AG09319 (cell line): ENCODE data around the gene CPXCR1.
"Not testable (repeated sequence)": the region's sequence is repeated elsewhere in the genome, so short reads cannot be mapped to it uniquely, and the experiment has no call there.

ENCODE experiments used
- DNase-seq: peaks from one replicate; pipeline ENCODE4 v3.0.0-alpha.2; 2010; ENCODE audit warnings: low read depth; ENCODE audit errors: extremely low read depth
- TF ChIP-seq, protein P1 (sequence below): IDR thresholded peaks from 2 replicates; pipeline ENCODE4 v1.5.1; 2011; ENCODE audit warnings: low read depth, mild to moderate bottlenecking, inconsistent platforms, low read length, moderate library complexity

Gene CPXCR1

DNA sequence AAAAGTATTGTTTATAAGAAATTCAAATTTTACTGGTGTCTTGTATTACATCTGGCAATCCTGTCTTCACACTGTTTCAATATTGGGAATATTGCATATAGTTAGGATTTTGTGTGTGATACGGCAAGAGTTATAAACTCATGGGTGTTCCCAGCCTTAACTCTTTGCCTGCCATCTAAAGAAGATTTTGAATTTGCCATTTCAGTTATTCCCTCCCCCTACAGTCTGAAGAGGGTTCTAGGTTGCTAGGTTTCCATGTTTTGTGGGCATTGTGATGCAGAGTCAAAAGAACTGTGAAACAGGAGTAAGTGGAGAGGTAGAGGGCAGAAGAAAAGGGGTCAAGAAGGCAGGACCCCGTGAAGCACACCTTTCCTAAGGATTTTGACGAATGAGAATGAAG lies at the start of gene CPXCR1:
CPXCR1 (plus strand) TSS at position 301 of the 400 bp plus-strand sequence. CDS start 6,190 bp downstream, outside the sequence.
- no peak for DNase-seq
- TF ChIP-seq, protein P1, sequence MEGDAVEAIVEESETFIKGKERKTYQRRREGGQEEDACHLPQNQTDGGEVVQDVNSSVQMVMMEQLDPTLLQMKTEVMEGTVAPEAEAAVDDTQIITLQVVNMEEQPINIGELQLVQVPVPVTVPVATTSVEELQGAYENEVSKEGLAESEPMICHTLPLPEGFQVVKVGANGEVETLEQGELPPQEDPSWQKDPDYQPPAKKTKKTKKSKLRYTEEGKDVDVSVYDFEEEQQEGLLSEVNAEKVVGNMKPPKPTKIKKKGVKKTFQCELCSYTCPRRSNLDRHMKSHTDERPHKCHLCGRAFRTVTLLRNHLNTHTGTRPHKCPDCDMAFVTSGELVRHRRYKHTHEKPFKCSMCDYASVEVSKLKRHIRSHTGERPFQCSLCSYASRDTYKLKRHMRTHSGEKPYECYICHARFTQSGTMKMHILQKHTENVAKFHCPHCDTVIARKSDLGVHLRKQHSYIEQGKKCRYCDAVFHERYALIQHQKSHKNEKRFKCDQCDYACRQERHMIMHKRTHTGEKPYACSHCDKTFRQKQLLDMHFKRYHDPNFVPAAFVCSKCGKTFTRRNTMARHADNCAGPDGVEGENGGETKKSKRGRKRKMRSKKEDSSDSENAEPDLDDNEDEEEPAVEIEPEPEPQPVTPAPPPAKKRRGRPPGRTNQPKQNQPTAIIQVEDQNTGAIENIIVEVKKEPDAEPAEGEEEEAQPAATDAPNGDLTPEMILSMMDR, result no peak

DNA sequence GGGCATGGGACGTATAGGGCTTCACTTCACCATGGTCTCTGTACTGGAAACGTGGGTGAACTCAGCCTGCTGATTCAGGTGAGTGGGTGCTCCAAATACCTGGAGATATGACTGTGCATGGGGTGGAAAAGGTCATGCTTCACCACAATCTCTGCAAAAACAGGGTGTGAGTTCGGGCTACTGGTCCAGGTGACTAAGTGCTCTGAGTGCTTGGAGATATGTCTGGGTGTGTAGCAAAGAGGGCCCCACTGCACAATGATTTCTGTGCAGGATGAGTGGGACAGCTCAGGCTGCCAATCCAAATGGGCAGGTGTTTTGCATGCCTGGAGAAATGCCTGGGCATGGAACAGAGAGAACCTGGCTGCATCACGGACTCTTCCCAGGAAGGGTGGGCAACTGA lies 11.2 kb upstream of the CPXCR1 start:
- TF ChIP-seq, protein P1, result no peak
- DNase-seq, result no peak

DNA sequence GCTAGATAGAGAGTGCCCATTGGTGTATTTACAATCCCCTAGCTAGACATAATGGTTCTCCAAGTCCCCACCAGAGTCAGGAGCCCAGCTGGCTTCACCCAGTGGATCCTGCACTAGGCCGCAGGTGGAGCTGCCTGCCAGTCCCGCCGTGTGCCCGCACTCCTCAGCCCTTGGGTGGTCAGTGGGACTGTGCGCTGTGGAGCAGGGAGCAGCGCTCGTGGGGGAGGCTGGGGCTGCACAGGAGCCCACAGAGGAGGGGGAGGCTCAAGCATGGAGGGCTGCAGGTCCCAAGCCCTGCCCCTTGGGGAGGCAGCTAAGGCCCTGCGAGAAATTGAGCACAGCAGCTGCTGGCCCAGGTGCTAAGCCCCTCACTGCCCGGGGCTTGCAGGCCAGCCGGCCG lies 810 bp upstream of the CPXCR1 start:
- DNase-seq, result not testable (repeated sequence)

DNA sequence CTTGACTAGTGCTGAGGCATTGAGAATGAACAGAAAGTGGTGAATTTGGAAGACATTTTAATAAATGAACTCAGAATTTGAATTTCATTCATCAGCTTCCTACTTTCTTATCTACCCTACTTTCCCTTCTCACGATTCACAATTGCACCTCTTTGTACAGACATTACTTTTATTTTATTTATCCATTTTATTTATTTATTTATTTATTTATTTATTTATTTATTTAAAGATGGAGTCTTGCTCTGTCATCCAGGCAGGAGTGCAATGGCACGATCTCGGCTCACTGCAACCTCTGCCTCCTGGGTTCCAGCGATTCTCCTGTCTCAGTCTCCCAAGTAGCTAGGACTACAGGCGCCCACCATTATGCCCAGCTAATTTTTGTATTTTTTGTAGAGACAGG lies 5.3 kb downstream of the CPXCR1 start:
- DNase-seq, result not testable (repeated sequence)

DNA sequence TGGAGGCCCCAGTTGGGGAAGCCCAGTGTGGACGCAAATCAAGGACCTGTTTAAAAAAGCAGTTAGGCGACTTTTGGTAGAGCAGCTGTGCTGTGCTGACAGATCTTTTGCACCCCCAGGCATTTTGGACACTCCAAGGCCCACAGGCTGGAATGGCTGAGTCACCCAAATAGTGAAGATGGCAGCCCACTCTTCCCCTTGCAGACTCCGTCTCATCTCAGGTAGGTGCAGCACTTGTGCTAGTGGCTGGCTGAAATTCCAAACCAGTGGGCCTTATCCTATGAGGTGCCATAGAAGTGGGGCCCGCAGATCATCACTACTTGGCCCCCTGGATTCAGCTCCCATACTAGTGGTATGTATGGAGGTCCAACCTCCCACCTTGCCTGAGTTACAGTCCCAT lies 42.8 kb downstream of the CPXCR1 start:
- no peak for DNase-seq
- TF ChIP-seq, protein P1, result no peak
